ENCODE results near the gene RHOT1. TPM values are rescaled to one million over a fixed set of nuclear protein-coding genes. Genes with fewer than 3 reads are reported as not detected.

Gene RHOT1
- total and polyA plus RNA-seq, 3 experiments from 2014 or later: 20.6 to 31.2 (median 22.5) TPM

- Mint-ChIP-seq H3K4me3 (no peak overlapping the region), H3K27me3 (no peaks in the 10 kb centered on the region), H3K9me3 (no peaks in the 10 kb centered on the region), H3K36me3 (peaks cover 0 to 37% (median 11%) of the 10 kb centered on the region in 3 donors), H3K27ac (peak overlapping the region in 2 of 8 donors; percentile 17 to 33), H3K4me1 (peaks cover 0 to 29% (median 5%) of the 10 kb centered on the region in 3 donors)
- H3K4me3 ChIP-seq (ENCODE audit: low read length): no peak overlapping the region
- ChIA-PET CTCF (interaction anchor here (0.6 kb wide), 1 partner anchor 12 kb away, joined by 3 read pairs; no protein-coding TSS in a partner anchor), POLR2A (no interaction called here)
- no peaks in the 10 kb centered on the region for H3K27me3 ChIP-seq (ENCODE audit: insufficient read depth, low read length, poor library complexity, severe bottlenecking)
- H3K27ac ChIP-seq (ENCODE audit: low read depth, low read length): no peak overlapping the region
- H3K4me1 ChIP-seq (ENCODE audit: insufficient read depth, low read length): no peaks in the 10 kb centered on the region
- H3K9me3 ChIP-seq (ENCODE audit: low read length): no peaks in the 10 kb centered on the region
- H3K36me3 ChIP-seq (ENCODE audit: insufficient read depth, low read length): no peaks in the 10 kb centered on the region
- no peak for DNase-seq
Measured at GRCh38 chr17:32222621-32223020, 80.3 kb downstream of the RHOT1 start.

GRCh38 chr17:32223703-32224102 lies 81.4 kb downstream of the RHOT1 start:
- Histone ChIP-seq H3K4me1 (ENCODE audit: insufficient read depth, low read length) (no peaks in the 10 kb centered on the region), H3K9me3 (ENCODE audit: low read length) (no peaks in the 10 kb centered on the region), H3K36me3 (ENCODE audit: insufficient read depth, low read length) (no peaks in the 10 kb centered on the region), H3K27ac (ENCODE audit: low read depth, low read length) (no peak overlapping the region), H3K4me3 (ENCODE audit: low read length) (no peak overlapping the region), H3K27me3 (ENCODE audit: insufficient read depth, low read length, poor library complexity, severe bottlenecking) (no peaks in the 10 kb centered on the region)
- Mint-ChIP-seq H3K27ac (no peak overlapping the region), H3K4me1 (peaks cover 0 to 29% (median 5%) of the 10 kb centered on the region in 3 donors), H3K9me3 (no peaks in the 10 kb centered on the region), H3K36me3 (peaks cover 0 to 37% (median 12%) of the 10 kb centered on the region in 3 donors), H3K27me3 (no peaks in the 10 kb centered on the region), H3K4me3 (peak overlapping the region in 1 of 7 donors; percentile 27)
- DNase-seq: no peak
- CTCF ChIA-PET: no interaction called here
- POLR2A ChIA-PET: no interaction called here

GRCh38 chr17:32226886-32227285 lies 84.6 kb downstream of the RHOT1 start:
- peaks cover under 1 to 23% (median 6%) of the 10 kb centered on the region in 3 donors for H3K4me1 Mint-ChIP-seq
- Histone ChIP-seq H3K4me3 (ENCODE audit: low read length) (no peak overlapping the region), H3K27ac (ENCODE audit: low read depth, low read length) (no peak overlapping the region), H3K27me3 (ENCODE audit: insufficient read depth, low read length, poor library complexity, severe bottlenecking) (no peaks in the 10 kb centered on the region), H3K4me1 (ENCODE audit: insufficient read depth, low read length) (no peaks in the 10 kb centered on the region), H3K36me3 (ENCODE audit: insufficient read depth, low read length) (no peaks in the 10 kb centered on the region), H3K9me3 (ENCODE audit: low read length) (no peaks in the 10 kb centered on the region)
- H3K9me3 Mint-ChIP-seq: no peaks in the 10 kb centered on the region
- peaks cover 0 to 37% (median 15%) of the 10 kb centered on the region in 3 donors for H3K36me3 Mint-ChIP-seq
- no peak for DNase-seq
- ChIA-PET POLR2A (no interaction called here), CTCF (interaction anchor here (0.6 kb wide), 1 partner anchor 91 kb away, joined by 3 read pairs; no protein-coding TSS in a partner anchor)
- H3K4me3 Mint-ChIP-seq: no peak overlapping the region
- H3K27ac Mint-ChIP-seq: no peak overlapping the region
- H3K27me3 Mint-ChIP-seq: no peaks in the 10 kb centered on the region

- H3K4me3 ChIP-seq (ENCODE audit: low read length): no peak overlapping the region
- ChIA-PET POLR2A (interaction anchor here (0.6 kb wide), 1 partner anchor 100 kb away, joined by 3 read pairs; no protein-coding TSS in a partner anchor), CTCF (no interaction called here)
- no peaks in the 10 kb centered on the region for H3K9me3 Mint-ChIP-seq
- H3K27ac ChIP-seq (ENCODE audit: low read depth, low read length): no peak overlapping the region
- H3K9me3 ChIP-seq (ENCODE audit: low read length): no peaks in the 10 kb centered on the region
- H3K4me1 Mint-ChIP-seq: peaks cover 9 to 26% (median 12%) of the 10 kb centered on the region in 3 donors
- H3K4me1 ChIP-seq (ENCODE audit: insufficient read depth, low read length): no peaks in the 10 kb centered on the region
- no peaks in the 10 kb centered on the region for H3K27me3 Mint-ChIP-seq
- no peak overlapping the region for H3K4me3 Mint-ChIP-seq
- no peaks in the 10 kb centered on the region for H3K27me3 ChIP-seq (ENCODE audit: insufficient read depth, low read length, poor library complexity, severe bottlenecking)
- no peak for DNase-seq
- H3K36me3 Mint-ChIP-seq: peaks cover 0 to 32% (median 15%) of the 10 kb centered on the region in 3 donors
- no peak overlapping the region for H3K27ac Mint-ChIP-seq
- H3K36me3 ChIP-seq (ENCODE audit: insufficient read depth, low read length): no peaks in the 10 kb centered on the region
Measured at GRCh38 chr17:32227910-32228309, 85.6 kb downstream of the RHOT1 start.

GRCh38 chr17:32235588-32235987 lies 93.3 kb downstream of the RHOT1 start:
- peaks cover 15 to 22% (median 16%) of the 10 kb centered on the region in 3 donors for H3K4me1 Mint-ChIP-seq
- no peak overlapping the region for H3K4me3 ChIP-seq (ENCODE audit: low read length)
- no peaks in the 10 kb centered on the region for H3K27me3 ChIP-seq (ENCODE audit: insufficient read depth, low read length, poor library complexity, severe bottlenecking)
- ChIA-PET CTCF (no interaction called here), POLR2A (no interaction called here)
- no peaks in the 10 kb centered on the region for H3K9me3 ChIP-seq (ENCODE audit: low read length)
- no peak for DNase-seq
- no peaks in the 10 kb centered on the region for H3K27me3 Mint-ChIP-seq
- no peak overlapping the region for H3K27ac Mint-ChIP-seq
- H3K36me3 ChIP-seq (ENCODE audit: insufficient read depth, low read length): no peaks in the 10 kb centered on the region
- H3K27ac ChIP-seq (ENCODE audit: low read depth, low read length): no peak overlapping the region
- no peaks in the 10 kb centered on the region for H3K4me1 ChIP-seq (ENCODE audit: insufficient read depth, low read length)
- no peaks in the 10 kb centered on the region for H3K9me3 Mint-ChIP-seq
- H3K4me3 Mint-ChIP-seq: no peak overlapping the region
- no peaks in the 10 kb centered on the region for H3K36me3 Mint-ChIP-seq

GRCh38 chr17:32239456-32239855 lies 97.2 kb downstream of the RHOT1 start:
- POLR2A ChIA-PET: no interaction called here
- no peak overlapping the region for H3K27ac Mint-ChIP-seq
- no peak for DNase-seq
- H3K27ac ChIP-seq (ENCODE audit: low read depth, low read length): no peak overlapping the region
- H3K36me3 ChIP-seq (ENCODE audit: insufficient read depth, low read length): no peaks in the 10 kb centered on the region
- CTCF ChIA-PET: no interaction called here
- H3K4me3 ChIP-seq (ENCODE audit: low read length): no peak overlapping the region
- no peaks in the 10 kb centered on the region for H3K4me1 ChIP-seq (ENCODE audit: insufficient read depth, low read length)
- H3K27me3 Mint-ChIP-seq: no peaks in the 10 kb centered on the region
- no peaks in the 10 kb centered on the region for H3K36me3 Mint-ChIP-seq
- no peaks in the 10 kb centered on the region for H3K9me3 ChIP-seq (ENCODE audit: low read length)
- H3K4me3 Mint-ChIP-seq: no peak overlapping the region
- no peaks in the 10 kb centered on the region for H3K4me1 Mint-ChIP-seq
- H3K27me3 ChIP-seq (ENCODE audit: insufficient read depth, low read length, poor library complexity, severe bottlenecking): no peaks in the 10 kb centered on the region
- no peaks in the 10 kb centered on the region for H3K9me3 Mint-ChIP-seq

GRCh38 chr17:32240750-32241149 lies 98.4 kb downstream of the RHOT1 start:
- POLR2A ChIA-PET: interaction anchor here (0.6 kb wide), 1 partner anchor 154 kb away, joined by 3 read pairs; no protein-coding TSS in a partner anchor
- Histone ChIP-seq H3K36me3 (ENCODE audit: insufficient read depth, low read length) (no peaks in the 10 kb centered on the region), H3K9me3 (ENCODE audit: low read length) (no peaks in the 10 kb centered on the region), H3K4me1 (ENCODE audit: insufficient read depth, low read length) (no peaks in the 10 kb centered on the region), H3K27me3 (ENCODE audit: insufficient read depth, low read length, poor library complexity, severe bottlenecking) (no peaks in the 10 kb centered on the region), H3K27ac (ENCODE audit: low read depth, low read length) (no peak overlapping the region), H3K4me3 (ENCODE audit: low read length) (no peak overlapping the region)
- Mint-ChIP-seq H3K4me3 (no peak overlapping the region), H3K27ac (no peak overlapping the region), H3K36me3 (no peaks in the 10 kb centered on the region), H3K4me1 (no peaks in the 10 kb centered on the region), H3K9me3 (no peaks in the 10 kb centered on the region), H3K27me3 (peaks cover 0 to 2% of the 10 kb centered on the region in 2 donors)
- CTCF ChIA-PET: interaction anchor here (1.2 kb wide), 1 partner anchor 20 kb away, joined by 3 read pairs; no protein-coding TSS in a partner anchor
- DNase-seq: no peak

GRCh38 chr17:32241640-32242039 lies 99.3 kb downstream of the RHOT1 start:
- H3K4me1 Mint-ChIP-seq: no peaks in the 10 kb centered on the region

More at GRCh38 chr17:32241640-32242039, 99.3 kb downstream of the RHOT1 start:
- Histone ChIP-seq H3K36me3 (ENCODE audit: insufficient read depth, low read length) (no peaks in the 10 kb centered on the region), H3K4me1 (ENCODE audit: insufficient read depth, low read length) (no peaks in the 10 kb centered on the region), H3K27me3 (ENCODE audit: insufficient read depth, low read length, poor library complexity, severe bottlenecking) (no peaks in the 10 kb centered on the region), H3K9me3 (ENCODE audit: low read length) (no peaks in the 10 kb centered on the region), H3K4me3 (ENCODE audit: low read length) (no peak overlapping the region), H3K27ac (ENCODE audit: low read depth, low read length) (no peak overlapping the region)
- POLR2A ChIA-PET: no interaction called here
- CTCF ChIA-PET: interaction anchor here (1.0 kb wide), 1 partner anchor 11 kb away, joined by 3 read pairs; no protein-coding TSS in a partner anchor
- Mint-ChIP-seq H3K27ac (no peak overlapping the region), H3K27me3 (peaks cover 0 to 2% of the 10 kb centered on the region in 2 donors), H3K36me3 (no peaks in the 10 kb centered on the region), H3K9me3 (no peaks in the 10 kb centered on the region), H3K4me3 (no peak overlapping the region)
- DNase-seq: no peak

Measured in CD8-positive, alpha-beta memory T cell (primary cell).